ENCODE measurements around the gene PAPPA2. TPM values are rescaled to one million over a fixed set of nuclear protein-coding genes. Genes with fewer than 3 reads are reported as not detected.

Gene PAPPA2
- total and polyA plus RNA-seq, 10 of the 15 experiments (the other 5 are each of a cell fraction or from before 2014, with no cell fraction given), result under 0.01 to 0.06 (median 0.03) TPM; not detected in 7

- TF ChIP-seq CEBPZ (IDR thresholded peaks at IDR 0.05; ENCODE audit: low read depth, low read length) (no peak), CEBPB (IDR thresholded peaks at IDR 0.05; ENCODE audit: borderline replicate concordance in 1 of 2, low read depth in 2 of 2, low read length in 2 of 2) (no peak)
These were observed 105.2 kb downstream of the PAPPA2 start (continued) for GRCh38 chr1:176568185-176568584.

GRCh38 chr1:176574756-176575155, 111.8 kb downstream of the PAPPA2 start:
- ATAC-seq, result no peak
- Histone ChIP-seq H3K27ac (ENCODE audit: control insufficient read depth, insufficient read depth) (no peak overlapping the region), H3K4me2 (ENCODE audit: control insufficient read depth, insufficient read depth) (no peak overlapping the region), H2AFZ (ENCODE audit: control insufficient read depth, low read depth, low read length) (no peak overlapping the region), H3K9me3 (replicated peaks; ENCODE audit: control insufficient read depth, insufficient read depth, low read length) (no peaks in the 10 kb centered on the region), H3K27me3 (replicated peaks in 1 of 2; ENCODE audit: control insufficient read depth in 2 of 2, insufficient read depth in 2 of 2, low read length in 1 of 2) (no peaks in the 10 kb centered on the region), H3K9ac (ENCODE audit: control insufficient read depth, insufficient read depth, low read length) (no peak overlapping the region), H4K20me1 (ENCODE audit: control insufficient read depth, insufficient read depth) (no peaks in the 10 kb centered on the region), H3K4me1 (ENCODE audit: control insufficient read depth, insufficient read depth, low read length) (no peaks in the 10 kb centered on the region), H3K36me3 (ENCODE audit: control insufficient read depth in 2 of 2, insufficient read depth in 2 of 2, low read length in 1 of 2) (no peaks in the 10 kb centered on the region), H3K79me2 (ENCODE audit: control insufficient read depth, insufficient read depth, low read length) (no peaks in the 10 kb centered on the region), H3K4me3 (no peak overlapping the region)
- ChIA-PET POLR2A (no interaction called here), CTCF (interaction anchor here (0.8 to 1.3 kb wide), 2 partner anchors 75 to 117 kb away, joined by 3 read pairs; no protein-coding TSS in a partner anchor), RAD21 (ENCODE audit: unreplicated experiment) (no interaction called here), SMC1A (ENCODE audit: uncharacterized antibody, unreplicated experiment) (no interaction called here)
- intact Hi-C loops (cut with micrococcal nuclease; ENCODE audit: unreplicated experiment) (no loop called here), in situ Hi-C loops (cut with MboI) (no loop called here)
- BruUV-seq (replicated peaks), result no TSS peak
- WGBS (ENCODE audit: insufficient coverage, insufficient replicate concordance, low lambda C conversion rate, missing lambda C conversion rate), result 0% methylated on average over 2 of the region's 2 CpGs
- no peak for DNase-seq (ENCODE audit: low read depth, low spot score)
- no peak for FAIRE-seq
- TF ChIP-seq NBN (IDR thresholded peaks at IDR 0.05), result no peak
- no peak for TF ChIP-seq POLR2AphosphoS5 (IDR thresholded peaks at IDR 0.05; ENCODE audit: low read length)
- TF ChIP-seq CREM (IDR thresholded peaks at IDR 0.05; ENCODE audit: low read depth), result no peak
- TF ChIP-seq REST (IDR thresholded peaks at IDR 0.05; ENCODE audit: low read depth, low read length), result no peak
